DOHH2 (cell line): ENCODE data around the gene SCUBE1.

Experiments used
- H3F3A ChIP-seq: fragments of 200-600 bp; sonication (generic), shearing (Covaris generic); 2 replicates; pipeline ENCODE4 v1.6.0; 2016; ENCODE audit warnings: antibody characterized with exemption, mild to moderate bottlenecking; ENCODE audit not compliant: control insufficient read depth, insufficient read depth
- H3K27ac ChIP-seq: fragments of 200-600 bp; sonication (generic); 2 replicates; pipeline ENCODE4 v1.5.1; 2014; ENCODE audit warnings: low read depth, mild to moderate bottlenecking, low read length, moderate library complexity
- H3K27me3 ChIP-seq: fragments of 200-600 bp; sonication (generic); 2 replicates; pipeline ENCODE4 v1.6.1; 2014; ENCODE audit warnings: mild to moderate bottlenecking, low read length, mixed read lengths; ENCODE audit not compliant: control insufficient read depth
- H3K36me3 ChIP-seq: fragments of 200-600 bp; sonication (generic); 2 replicates; pipeline ENCODE4 v1.6.1; 2014; ENCODE audit warnings: mild to moderate bottlenecking, low read length, moderate library complexity, mixed read lengths; ENCODE audit not compliant: control insufficient read depth
- H3K4me1 ChIP-seq: fragments of 200-600 bp; sonication (generic); 2 replicates; pipeline ENCODE4 v1.6.1; 2014; ENCODE audit warnings: mild to moderate bottlenecking, low read length, mixed read lengths; ENCODE audit not compliant: control insufficient read depth
- H3K4me2 ChIP-seq: fragments of 200-600 bp; sonication (generic); 2 replicates; pipeline ENCODE4 v1.6.0; 2014; ENCODE audit warnings: mild to moderate bottlenecking, low read length, moderate library complexity
- H3K4me3 ChIP-seq: fragments of 200-600 bp; sonication (generic); 2 replicates; pipeline ENCODE4 v1.5.1; 2014; ENCODE audit warnings: mild to moderate bottlenecking, low read length, mixed read lengths
- H3K79me2 ChIP-seq: fragments of 200-600 bp; sonication (generic); 2 replicates; pipeline ENCODE4 v1.6.1; 2014; ENCODE audit warnings: mild to moderate bottlenecking, low read length, mixed read lengths; ENCODE audit not compliant: control insufficient read depth
- H3K9me2 ChIP-seq: fragments of 200-600 bp; sonication (generic); replicated peaks from 2 replicates; pipeline ENCODE4 v1.6.1; 2014; ENCODE audit warnings: mild to moderate bottlenecking, low read length, mixed read lengths; ENCODE audit not compliant: control insufficient read depth
- H3K9me3 ChIP-seq: fragments of 200-600 bp; sonication (generic); 2 replicates; pipeline ENCODE4 v1.6.1; 2014; ENCODE audit warnings: antibody characterized with exemption, low read length, mixed read lengths; ENCODE audit not compliant: control insufficient read depth, insufficient read depth
- H4K20me1 ChIP-seq: fragments of 200-600 bp; sonication (generic); 2 replicates; pipeline ENCODE4 v1.6.0; 2014; ENCODE audit warnings: low read depth, mild to moderate bottlenecking, antibody characterized with exemption, low read length, moderate library complexity; ENCODE audit not compliant: control insufficient read depth, insufficient read depth
- CTCF ChIP-seq: fragments of 200-600 bp; sonication (generic); IDR thresholded peaks from one replicate; pipeline ENCODE4 v1.5.1; 2014; ENCODE audit warnings: antibody characterized with exemption, mild to moderate bottlenecking, low read depth, low read length; ENCODE audit not compliant: poor library complexity, severe bottlenecking
- EZH2phosphoT487 ChIP-seq: fragments of 200-600 bp; sonication (generic); IDR thresholded peaks from 2 replicates; pipeline ENCODE4 v1.6.1; 2017; ENCODE audit warnings: borderline replicate concordance, mild to moderate bottlenecking, antibody characterized with exemption, low read length, moderate library complexity, mixed read lengths

Gene SCUBE1

GRCh38 chr22:43172191-43172590 lies 171.0 kb downstream of the SCUBE1 start:
- Histone ChIP-seq H3K27me3 (no peaks in the 10 kb centered on the region), H3K79me2 (no peaks in the 10 kb centered on the region), H3K36me3 (peaks cover 70% of the 10 kb centered on the region), H3K4me1 (no peaks in the 10 kb centered on the region), H3F3A (no peaks in the 10 kb centered on the region), H3K9me3 (no peaks in the 10 kb centered on the region), H3K9me2 (no peaks in the 10 kb centered on the region), H3K27ac (no peak overlapping the region), H4K20me1 (no peaks in the 10 kb centered on the region), H3K4me2 (no peak overlapping the region), H3K4me3 (no peak overlapping the region)
- no peak for TF ChIP-seq EZH2phosphoT487
- no peak for TF ChIP-seq CTCF

GRCh38 chr22:43171607-43172006 lies 171.6 kb downstream of the SCUBE1 start:
- H3K4me1 ChIP-seq: no peaks in the 10 kb centered on the region
- no peak overlapping the region for H3K27ac ChIP-seq
- no peaks in the 10 kb centered on the region for H3F3A ChIP-seq
- no peak for TF ChIP-seq CTCF
- no peak for TF ChIP-seq EZH2phosphoT487
- no peaks in the 10 kb centered on the region for H3K9me3 ChIP-seq
- no peak overlapping the region for H3K4me2 ChIP-seq
- H3K79me2 ChIP-seq: no peaks in the 10 kb centered on the region
- H3K4me3 ChIP-seq: no peak overlapping the region
- no peaks in the 10 kb centered on the region for H4K20me1 ChIP-seq
- H3K27me3 ChIP-seq: no peaks in the 10 kb centered on the region
- H3K36me3 ChIP-seq: peaks cover 66% of the 10 kb centered on the region
- no peaks in the 10 kb centered on the region for H3K9me2 ChIP-seq

- no peaks in the 10 kb centered on the region for H4K20me1 ChIP-seq
- no peaks in the 10 kb centered on the region for H3K4me1 ChIP-seq
- H3F3A ChIP-seq: no peaks in the 10 kb centered on the region
- H3K79me2 ChIP-seq: no peaks in the 10 kb centered on the region
- H3K27ac ChIP-seq: no peak overlapping the region
- no peaks in the 10 kb centered on the region for H3K9me2 ChIP-seq
- H3K4me3 ChIP-seq: no peak overlapping the region
- no peaks in the 10 kb centered on the region for H3K27me3 ChIP-seq
- no peaks in the 10 kb centered on the region for H3K9me3 ChIP-seq
- no peak for TF ChIP-seq EZH2phosphoT487
- TF ChIP-seq CTCF: no peak
- H3K4me2 ChIP-seq: no peak overlapping the region
- H3K36me3 ChIP-seq: peaks cover 64% of the 10 kb centered on the region
These were observed 172.1 kb downstream of the SCUBE1 start for GRCh38 chr22:43171019-43171491.

- H3K9me3 ChIP-seq: no peaks in the 10 kb centered on the region
- H3K4me1 ChIP-seq: no peaks in the 10 kb centered on the region
- H3K4me2 ChIP-seq: no peak overlapping the region
- H3K79me2 ChIP-seq: no peaks in the 10 kb centered on the region
- H3K4me3 ChIP-seq: no peak overlapping the region
- H4K20me1 ChIP-seq: no peaks in the 10 kb centered on the region
- H3K27ac ChIP-seq: no peak overlapping the region
- H3K9me2 ChIP-seq: no peaks in the 10 kb centered on the region
- H3K36me3 ChIP-seq: peaks cover 58% of the 10 kb centered on the region
- no peaks in the 10 kb centered on the region for H3K27me3 ChIP-seq
- H3F3A ChIP-seq: no peaks in the 10 kb centered on the region
- TF ChIP-seq EZH2phosphoT487 (no peak), CTCF (no peak)
These were observed 173.1 kb downstream of the SCUBE1 start for GRCh38 chr22:43170131-43170480.
